Stimulated activated memory B cell treated with anti-CD40 and anti-IgM and Interleukin-4, amounts not matched to agents 10 μg/mL and 1 μg/mL and 100 μg/mL, for 72 hours (primary cell): ENCODE data around the gene SRGN.

Experiments used
- ATAC-seq: fragments of 150-1000 bp; cut with Tn5 transposase; 2 replicates; pipeline ENCODE4 v1.10.0; 2021
- H3K27ac Mint-ChIP-seq: one replicate; pipeline ENCODE4 v1.8.0; 2022; ENCODE audit warnings: mild to moderate bottlenecking, mixed read lengths
- H3K27me3 Mint-ChIP-seq: one replicate; pipeline ENCODE4 v1.8.0; 2022; ENCODE audit warnings: mixed read lengths
- H3K36me3 Mint-ChIP-seq: one replicate; pipeline ENCODE4 v1.8.0; 2022; ENCODE audit warnings: mixed read lengths
- H3K4me1 Mint-ChIP-seq: one replicate; pipeline ENCODE4 v1.8.0; 2022; ENCODE audit warnings: mixed read lengths
- H3K4me3 Mint-ChIP-seq: one replicate; pipeline ENCODE4 v1.8.0; 2022; ENCODE audit warnings: mild to moderate bottlenecking, moderate library complexity, mixed read lengths
- H3K9me3 Mint-ChIP-seq: one replicate; pipeline ENCODE4 v1.8.0; 2022; ENCODE audit warnings: mixed read lengths

Gene SRGN

GRCh38 chr10:69056129-69056528 lies 31.8 kb upstream of the SRGN start:
- ATAC-seq, result peak; percentile 73
- no peaks in the 10 kb centered on the region for H3K27me3 Mint-ChIP-seq
- no peaks in the 10 kb centered on the region for H3K9me3 Mint-ChIP-seq
- peaks cover 58% of the 10 kb centered on the region for H3K4me1 Mint-ChIP-seq
- peak overlapping the region; percentile 38 for H3K4me3 Mint-ChIP-seq
- no peaks in the 10 kb centered on the region for H3K36me3 Mint-ChIP-seq
- peak overlapping the region; percentile 78 for H3K27ac Mint-ChIP-seq

- Mint-ChIP-seq H3K27me3 (no peaks in the 10 kb centered on the region), H3K4me1 (peaks cover 58% of the 10 kb centered on the region), H3K27ac (peak overlapping the region; percentile 78), H3K9me3 (no peaks in the 10 kb centered on the region), H3K36me3 (no peaks in the 10 kb centered on the region), H3K4me3 (peak overlapping the region; percentile 38)
- peak; percentile 50 for ATAC-seq
Observed at GRCh38 chr10:69056536-69057260, 31.2 kb upstream of the SRGN start.

GRCh38 chr10:69057261-69057950 lies 30.5 kb upstream of the SRGN start:
- peaks cover 58% of the 10 kb centered on the region for H3K4me1 Mint-ChIP-seq
- H3K36me3 Mint-ChIP-seq, result no peaks in the 10 kb centered on the region
- no peaks in the 10 kb centered on the region for H3K9me3 Mint-ChIP-seq
- H3K27me3 Mint-ChIP-seq, result no peaks in the 10 kb centered on the region
- H3K27ac Mint-ChIP-seq, result peak overlapping the region; percentile 78
- no peak for ATAC-seq
- no peak overlapping the region for H3K4me3 Mint-ChIP-seq

- Mint-ChIP-seq H3K27ac (peak overlapping the region; percentile 78), H3K4me3 (no peak overlapping the region), H3K27me3 (no peaks in the 10 kb centered on the region), H3K4me1 (peaks cover 53% of the 10 kb centered on the region), H3K9me3 (no peaks in the 10 kb centered on the region), H3K36me3 (no peaks in the 10 kb centered on the region)
- no peak for ATAC-seq
Observed at GRCh38 chr10:69057951-69058297, 30.0 kb upstream of the SRGN start.

GRCh38 chr10:69060127-69060798 lies 27.6 kb upstream of the SRGN start:
- Mint-ChIP-seq H3K36me3 (no peaks in the 10 kb centered on the region), H3K4me1 (peaks cover 54% of the 10 kb centered on the region), H3K4me3 (no peak overlapping the region), H3K27me3 (no peaks in the 10 kb centered on the region), H3K27ac (no peak overlapping the region), H3K9me3 (no peaks in the 10 kb centered on the region)
- ATAC-seq, result no peak

GRCh38 chr10:69061305-69062161 lies 26.4 kb upstream of the SRGN start:
- H3K4me1 Mint-ChIP-seq, result peaks cover 54% of the 10 kb centered on the region
- peak overlapping the region; percentile 70 for H3K4me3 Mint-ChIP-seq
- H3K9me3 Mint-ChIP-seq, result no peaks in the 10 kb centered on the region

GRCh38 chr10:69062901-69063300 lies 25.0 kb upstream of the SRGN start:
- no peak overlapping the region for H3K27ac Mint-ChIP-seq
- H3K9me3 Mint-ChIP-seq, result no peaks in the 10 kb centered on the region
- peaks cover 41% of the 10 kb centered on the region for H3K4me1 Mint-ChIP-seq
- no peak overlapping the region for H3K4me3 Mint-ChIP-seq
- H3K36me3 Mint-ChIP-seq, result no peaks in the 10 kb centered on the region
- H3K27me3 Mint-ChIP-seq, result no peaks in the 10 kb centered on the region
- no peak for ATAC-seq

More at GRCh38 chr10:69061305-69062161, 26.4 kb upstream of the SRGN start:
- peak; percentile 79 for ATAC-seq
- no peaks in the 10 kb centered on the region for H3K36me3 Mint-ChIP-seq
- peak overlapping the region; percentile 84 for H3K27ac Mint-ChIP-seq
- no peaks in the 10 kb centered on the region for H3K27me3 Mint-ChIP-seq

GRCh38 chr10:69064762-69065328 lies 23.1 kb upstream of the SRGN start:
- no peaks in the 10 kb centered on the region for H3K9me3 Mint-ChIP-seq
- no peaks in the 10 kb centered on the region for H3K27me3 Mint-ChIP-seq
- H3K4me3 Mint-ChIP-seq, result no peak overlapping the region
- H3K36me3 Mint-ChIP-seq, result no peaks in the 10 kb centered on the region
- peaks cover 35% of the 10 kb centered on the region for H3K4me1 Mint-ChIP-seq
- ATAC-seq, result no peak
- peak overlapping the region; percentile 84 for H3K27ac Mint-ChIP-seq

GRCh38 chr10:69065406-69066361 lies 22.2 kb upstream of the SRGN start:
- peak; percentile 84 for ATAC-seq
- H3K4me3 Mint-ChIP-seq, result peak overlapping the region; percentile 42
- H3K27me3 Mint-ChIP-seq, result no peaks in the 10 kb centered on the region
- no peaks in the 10 kb centered on the region for H3K9me3 Mint-ChIP-seq
- H3K36me3 Mint-ChIP-seq, result no peaks in the 10 kb centered on the region
- H3K4me1 Mint-ChIP-seq, result peaks cover 35% of the 10 kb centered on the region
- H3K27ac Mint-ChIP-seq, result peak overlapping the region; percentile 84

GRCh38 chr10:69067189-69067588 lies 20.7 kb upstream of the SRGN start:
- H3K27me3 Mint-ChIP-seq, result no peaks in the 10 kb centered on the region
- no peak overlapping the region for H3K27ac Mint-ChIP-seq
- no peak for ATAC-seq
- no peaks in the 10 kb centered on the region for H3K36me3 Mint-ChIP-seq
- no peaks in the 10 kb centered on the region for H3K9me3 Mint-ChIP-seq
- H3K4me1 Mint-ChIP-seq, result peaks cover 22% of the 10 kb centered on the region
- no peak overlapping the region for H3K4me3 Mint-ChIP-seq

- Mint-ChIP-seq H3K27me3 (no peaks in the 10 kb centered on the region), H3K9me3 (no peaks in the 10 kb centered on the region), H3K4me1 (peaks cover 21% of the 10 kb centered on the region), H3K27ac (no peak overlapping the region), H3K4me3 (no peak overlapping the region), H3K36me3 (no peaks in the 10 kb centered on the region)
- ATAC-seq, result no peak
Observed at GRCh38 chr10:69068549-69068948, 19.4 kb upstream of the SRGN start.

- Mint-ChIP-seq H3K9me3 (no peaks in the 10 kb centered on the region), H3K27me3 (no peaks in the 10 kb centered on the region), H3K36me3 (no peaks in the 10 kb centered on the region), H3K4me3 (no peak overlapping the region), H3K27ac (no peak overlapping the region), H3K4me1 (peaks cover 21% of the 10 kb centered on the region)
- no peak for ATAC-seq
Observed at GRCh38 chr10:69069090-69070042, 18.5 kb upstream of the SRGN start.

- no peaks in the 10 kb centered on the region for H3K36me3 Mint-ChIP-seq
- ATAC-seq, result no peak
- no peak overlapping the region for H3K27ac Mint-ChIP-seq
- no peaks in the 10 kb centered on the region for H3K9me3 Mint-ChIP-seq
- peaks cover 5% of the 10 kb centered on the region for H3K4me1 Mint-ChIP-seq
- H3K27me3 Mint-ChIP-seq, result no peaks in the 10 kb centered on the region
- no peak overlapping the region for H3K4me3 Mint-ChIP-seq
Observed at GRCh38 chr10:69070951-69071350, 17.0 kb upstream of the SRGN start.
